Fibroblast of pulmonary artery (primary cell): ENCODE measurements around the gene TMEM41B.

ENCODE experiments used
- DNase-seq: peaks from one replicate; pipeline ENCODE4 v3.0.0-alpha.2; 2010; ENCODE audit warnings: low read depth
- H3K4me3 ChIP-seq: replicated peaks from 2 replicates; pipeline ENCODE4 v1.5.1; 2011; ENCODE audit warnings: low read depth, mild to moderate bottlenecking, control low read depth, low read length, moderate library complexity
- TF ChIP-seq, protein P1 (sequence below): IDR thresholded peaks from 2 replicates; pipeline ENCODE4 v1.5.1; 2011; ENCODE audit warnings: mild to moderate bottlenecking, control low read depth, low read length, inconsistent platforms; ENCODE audit errors: missing control alignments

The TMEM41B gene

DNA sequence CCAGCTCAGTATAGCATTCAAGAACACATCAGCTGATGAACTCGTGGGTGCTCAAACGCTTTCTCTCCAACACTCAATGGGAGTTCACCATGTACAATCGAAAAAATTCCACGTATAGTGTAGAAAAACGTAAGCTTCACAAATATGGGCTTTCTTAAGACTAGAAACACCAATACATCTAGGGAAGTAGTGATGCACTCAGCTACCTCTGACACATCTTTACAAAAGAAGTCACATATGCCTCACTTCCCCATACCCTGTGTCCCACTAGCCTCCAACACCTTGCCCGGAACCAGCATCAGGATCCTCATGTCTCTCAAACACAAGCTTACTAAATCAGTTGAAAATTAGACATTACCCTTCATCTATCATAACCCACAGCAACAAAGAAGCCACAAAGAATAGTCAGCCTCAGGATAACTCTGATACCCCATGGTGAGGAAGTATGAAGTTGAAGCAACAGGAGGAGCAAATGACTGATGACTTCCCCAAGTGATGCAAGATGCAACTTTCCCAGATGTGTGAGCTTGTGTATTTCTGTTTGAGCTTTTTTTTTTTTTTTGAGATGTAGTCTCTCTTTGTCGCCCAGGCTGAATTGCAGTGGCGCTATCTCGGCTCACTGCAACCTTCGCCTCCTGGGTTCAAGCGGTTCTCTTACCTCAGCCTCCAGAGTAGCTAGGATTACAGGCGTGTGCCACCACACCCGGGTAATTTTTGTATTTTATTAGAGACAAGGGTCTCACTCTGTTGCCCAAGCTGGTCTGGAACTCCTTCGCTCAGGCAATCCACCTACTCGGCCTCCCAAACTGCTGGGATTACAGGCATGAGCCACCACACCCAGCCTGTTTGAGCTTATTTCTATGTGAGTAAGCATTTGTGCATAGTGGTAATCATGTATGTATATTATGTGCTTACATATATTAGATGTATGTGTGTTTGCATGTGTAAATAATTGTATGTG is 40.7 kb downstream of the TMEM41B start:
- TF ChIP-seq, protein P1, sequence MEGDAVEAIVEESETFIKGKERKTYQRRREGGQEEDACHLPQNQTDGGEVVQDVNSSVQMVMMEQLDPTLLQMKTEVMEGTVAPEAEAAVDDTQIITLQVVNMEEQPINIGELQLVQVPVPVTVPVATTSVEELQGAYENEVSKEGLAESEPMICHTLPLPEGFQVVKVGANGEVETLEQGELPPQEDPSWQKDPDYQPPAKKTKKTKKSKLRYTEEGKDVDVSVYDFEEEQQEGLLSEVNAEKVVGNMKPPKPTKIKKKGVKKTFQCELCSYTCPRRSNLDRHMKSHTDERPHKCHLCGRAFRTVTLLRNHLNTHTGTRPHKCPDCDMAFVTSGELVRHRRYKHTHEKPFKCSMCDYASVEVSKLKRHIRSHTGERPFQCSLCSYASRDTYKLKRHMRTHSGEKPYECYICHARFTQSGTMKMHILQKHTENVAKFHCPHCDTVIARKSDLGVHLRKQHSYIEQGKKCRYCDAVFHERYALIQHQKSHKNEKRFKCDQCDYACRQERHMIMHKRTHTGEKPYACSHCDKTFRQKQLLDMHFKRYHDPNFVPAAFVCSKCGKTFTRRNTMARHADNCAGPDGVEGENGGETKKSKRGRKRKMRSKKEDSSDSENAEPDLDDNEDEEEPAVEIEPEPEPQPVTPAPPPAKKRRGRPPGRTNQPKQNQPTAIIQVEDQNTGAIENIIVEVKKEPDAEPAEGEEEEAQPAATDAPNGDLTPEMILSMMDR, result no peak
- DNase-seq, result peak; percentile 61
- no peak overlapping the region for H3K4me3 ChIP-seq

DNA sequence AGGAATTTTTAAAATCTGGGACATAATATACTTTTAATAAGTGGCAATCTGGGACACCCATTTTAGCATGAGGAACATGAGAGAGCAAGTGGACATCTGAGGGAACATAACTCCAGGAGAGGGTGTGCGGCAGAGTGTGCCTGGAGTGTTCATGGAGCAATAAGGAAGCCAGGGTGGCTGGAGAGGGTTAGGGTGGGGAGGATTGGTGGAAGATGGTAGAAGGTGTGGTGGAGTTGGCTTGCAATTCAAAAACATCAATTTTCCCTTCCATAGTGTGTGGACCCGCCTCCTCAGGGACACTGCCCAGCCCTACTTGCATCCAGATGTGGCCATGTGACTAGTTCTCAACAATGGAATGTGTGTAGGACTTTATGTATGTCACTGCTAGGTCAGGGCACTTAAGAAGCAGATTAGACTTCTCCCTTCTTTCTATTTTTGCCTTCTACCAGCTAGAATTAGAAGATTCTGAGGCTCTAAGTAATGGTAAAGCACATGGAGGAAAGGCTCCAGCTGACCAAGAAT is 44.8 kb downstream of the TMEM41B start:
- TF ChIP-seq, protein P1, result no peak
- DNase-seq, result peak; percentile 46
- no peak overlapping the region for H3K4me3 ChIP-seq

DNA sequence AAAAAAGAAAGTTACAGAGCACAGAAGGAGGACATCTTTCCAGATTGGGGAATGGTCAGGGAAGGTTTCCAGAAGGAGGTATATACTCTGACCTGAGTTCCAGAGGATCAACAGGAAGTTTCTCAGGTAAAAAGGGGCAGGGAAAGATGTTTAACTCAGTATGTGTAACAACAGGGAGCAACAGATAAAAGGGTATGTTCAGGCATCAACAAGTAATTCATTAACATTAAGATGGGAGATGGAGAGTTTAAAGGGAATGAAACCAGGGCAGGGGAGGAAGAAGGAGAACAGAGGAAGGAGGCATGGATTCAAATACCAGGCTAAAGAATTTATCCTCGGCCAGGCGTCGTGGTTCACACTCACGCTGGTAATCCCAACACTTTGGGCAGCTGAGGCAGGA is 46.7 kb downstream of the TMEM41B start:
- H3K4me3 ChIP-seq, result no peak overlapping the region
- DNase-seq, result no peak
- TF ChIP-seq, protein P1, result no peak

DNA sequence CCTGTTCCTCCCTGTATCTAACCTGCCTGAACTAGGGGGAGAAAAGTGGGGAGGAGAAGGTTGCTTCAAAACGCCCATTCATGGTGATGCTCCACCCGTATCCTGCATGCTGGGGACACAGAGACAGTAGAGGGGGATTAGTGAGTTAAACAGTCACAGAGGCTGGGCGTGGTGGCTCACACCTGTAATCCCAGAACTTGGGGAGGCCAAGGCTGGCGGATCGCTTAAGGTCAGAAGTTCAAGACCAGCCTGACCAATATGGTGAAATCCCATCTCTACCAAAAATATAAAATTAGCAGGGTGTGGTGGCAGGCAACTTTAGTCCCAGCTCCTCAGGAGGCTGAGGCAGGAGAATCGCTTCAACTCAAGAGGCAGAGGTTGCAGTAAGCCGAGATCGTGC is 47.5 kb downstream of the TMEM41B start:
- no peak overlapping the region for H3K4me3 ChIP-seq
- no peak for DNase-seq
- TF ChIP-seq, protein P1, result no peak

DNA sequence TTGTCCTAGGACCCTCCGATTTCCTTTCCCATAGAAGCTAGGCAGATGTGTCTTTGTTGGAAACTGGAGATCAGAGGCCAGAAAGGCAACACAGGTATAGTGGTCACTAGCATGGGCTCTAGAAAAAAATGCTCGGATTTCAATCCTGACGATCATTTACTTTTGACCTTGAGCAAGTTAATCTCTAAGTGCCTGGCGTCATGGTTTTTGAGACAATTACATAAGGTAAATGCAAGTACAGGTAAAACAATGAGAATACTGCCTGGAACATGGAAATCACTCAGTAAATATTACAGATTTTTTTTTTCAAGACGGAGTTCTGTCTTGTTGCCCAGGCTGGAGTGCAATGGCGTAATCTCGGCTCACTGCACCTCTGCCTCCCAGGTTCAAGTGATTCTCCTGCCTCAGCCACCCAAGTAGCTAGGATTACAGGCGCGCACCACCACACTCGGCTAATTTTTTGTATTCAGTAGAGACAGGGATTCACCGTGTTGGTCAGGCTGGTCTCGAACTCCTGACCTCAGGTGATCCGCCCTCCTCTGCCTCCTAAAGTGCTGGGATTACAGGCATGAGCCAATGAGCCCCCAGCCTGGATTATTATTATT is 48.2 kb downstream of the TMEM41B start:
- no peak for DNase-seq
- no peak overlapping the region for H3K4me3 ChIP-seq
- TF ChIP-seq, protein P1, result no peak

DNA sequence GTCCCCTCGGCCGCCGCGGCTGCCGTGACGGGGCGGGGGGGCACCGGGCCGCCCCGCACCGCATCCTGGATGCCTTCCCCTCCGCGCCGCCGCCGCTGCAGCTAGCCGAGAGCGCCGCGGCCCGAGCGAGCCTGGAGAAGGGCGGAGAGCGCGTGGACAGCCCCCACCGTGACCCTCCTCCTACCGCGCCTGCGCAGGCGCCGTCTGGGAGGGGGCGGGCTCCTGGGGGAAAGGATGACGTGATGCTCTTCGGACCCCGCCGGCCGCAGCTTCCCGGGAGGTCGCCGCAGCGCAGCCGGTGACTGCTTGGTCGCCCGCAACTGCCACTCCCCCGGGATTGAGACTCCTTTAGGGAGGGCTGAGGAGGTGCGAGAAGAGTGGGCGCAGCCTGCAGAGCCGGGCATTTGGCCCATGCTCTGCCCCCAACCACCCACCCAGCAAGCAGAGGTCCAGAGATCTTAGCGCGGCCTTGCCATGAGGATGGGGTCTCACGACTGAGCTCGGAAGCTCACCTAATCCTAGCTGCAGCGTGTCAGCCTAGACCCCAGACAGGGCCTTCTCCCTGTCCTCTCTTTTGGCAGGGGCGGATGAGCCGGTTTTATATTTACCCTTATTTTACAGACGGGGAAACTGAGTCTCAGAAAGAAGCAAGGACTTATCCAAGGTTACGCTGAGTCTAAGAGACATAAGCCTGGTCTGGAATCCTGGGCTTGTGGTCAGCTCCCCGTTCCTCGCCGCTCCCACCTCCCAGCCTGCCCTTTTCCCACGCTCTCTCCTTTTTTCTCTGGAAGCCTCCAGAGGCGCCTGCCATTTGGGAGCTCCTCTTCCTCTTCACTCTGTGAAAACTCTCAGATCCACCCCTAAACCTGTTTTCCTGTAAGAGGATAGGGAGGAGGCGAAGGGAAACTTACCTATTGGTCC is 48.9 kb downstream of the TMEM41B start, which contains the start of gene DENND5A:
TSS of gene DENND5A (minus strand) at position 140 of the 921 bp plus-strand sequence. CDS start 281 bp downstream, outside the sequence.
- TF ChIP-seq, protein P1, result no peak
- peak; percentile 83 for DNase-seq
- peak within 1 kb of the TSS; percentile 91 for H3K4me3 ChIP-seq
